GM18507 (cell line): ENCODE measurements around the gene PGM5.

Experiments
- DNase-seq: peaks from one replicate; pipeline ENCODE4 v3.0.0; 2011; ENCODE audit warnings: low read depth; ENCODE audit not compliant: insufficient read length; ENCODE audit errors: extremely low spot score
- FAIRE-seq: peaks from 2 replicates; lab custom pipeline; 2011; peaks lifted over from hg19 to GRCh38; lab: Jason Lieb, UNC

Gene PGM5

DNA sequence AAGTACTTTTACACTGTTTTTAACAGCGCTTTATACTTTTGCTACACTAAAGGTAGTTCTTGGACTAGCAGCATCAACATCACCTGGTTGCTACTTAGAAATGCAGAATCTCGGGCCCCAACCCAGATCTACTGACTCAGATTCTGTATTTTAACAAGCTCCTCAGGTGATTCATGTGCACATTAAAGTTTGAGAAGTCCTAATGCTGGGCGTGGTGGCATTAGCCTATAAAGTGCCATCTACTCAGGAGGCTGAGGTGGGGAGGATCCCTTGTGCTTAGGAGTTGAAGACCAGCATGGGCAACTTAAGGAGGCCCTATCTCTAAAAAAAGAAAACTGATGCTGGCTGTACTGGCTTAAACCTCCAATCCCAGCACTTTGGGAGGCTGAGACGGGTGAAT, 157.6 kb downstream of the PGM5 start:
- DNase-seq (no peak), FAIRE-seq (no peak)

DNA sequence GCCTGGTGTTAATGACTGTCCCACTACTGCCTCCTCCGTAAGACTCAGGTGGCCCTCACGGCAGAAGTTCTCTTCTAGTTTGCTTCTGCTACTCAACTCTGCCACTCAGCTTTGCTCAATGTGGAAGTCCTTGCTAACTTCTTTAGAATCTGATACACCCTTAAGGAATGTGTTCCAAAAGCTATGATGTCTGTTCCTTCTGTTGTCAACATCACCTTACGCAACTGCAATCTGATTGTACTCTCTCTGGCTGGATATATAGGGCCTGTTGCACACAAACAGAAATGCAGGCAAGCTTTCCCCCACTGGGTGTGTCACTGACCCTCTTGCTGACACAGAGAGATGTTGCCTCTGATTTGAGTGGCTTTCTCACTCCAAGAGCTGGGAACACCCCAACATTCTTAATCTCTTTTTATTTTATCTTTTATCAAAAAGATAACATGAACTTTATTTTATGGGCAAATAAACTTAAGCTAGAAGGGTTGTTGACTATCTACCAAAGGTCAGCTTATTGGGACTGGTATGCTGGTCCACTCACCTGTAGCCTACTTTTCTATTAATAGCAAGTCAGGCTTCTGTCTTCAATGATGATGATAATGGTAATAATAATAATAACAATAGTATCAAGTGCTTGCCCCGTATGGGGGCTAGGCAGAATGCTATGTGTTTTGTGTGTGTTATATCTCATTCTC, 159.1 kb downstream of the PGM5 start:
- DNase-seq, result no peak
- no peak for FAIRE-seq

DNA sequence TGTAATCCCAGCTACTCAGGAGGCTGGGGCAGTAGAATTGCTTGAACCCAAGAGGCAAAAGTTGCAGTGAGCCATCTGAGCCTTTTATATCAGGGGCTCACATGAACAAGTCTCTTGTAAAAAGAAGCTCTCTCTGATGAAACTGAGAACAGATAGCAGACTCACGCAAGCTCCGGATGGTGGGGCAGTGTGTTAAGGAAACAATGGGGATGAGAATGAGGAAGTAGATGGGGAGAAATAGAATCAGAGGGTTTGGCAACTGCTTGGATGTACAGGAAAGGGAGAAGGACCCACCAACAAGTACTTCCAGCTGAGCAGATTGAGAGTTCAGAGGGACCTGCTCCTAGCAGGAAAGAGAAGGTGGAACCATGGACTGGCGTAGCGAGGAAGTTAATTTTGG, 165.7 kb downstream of the PGM5 start:
- no peak for FAIRE-seq
- no peak for DNase-seq

DNA sequence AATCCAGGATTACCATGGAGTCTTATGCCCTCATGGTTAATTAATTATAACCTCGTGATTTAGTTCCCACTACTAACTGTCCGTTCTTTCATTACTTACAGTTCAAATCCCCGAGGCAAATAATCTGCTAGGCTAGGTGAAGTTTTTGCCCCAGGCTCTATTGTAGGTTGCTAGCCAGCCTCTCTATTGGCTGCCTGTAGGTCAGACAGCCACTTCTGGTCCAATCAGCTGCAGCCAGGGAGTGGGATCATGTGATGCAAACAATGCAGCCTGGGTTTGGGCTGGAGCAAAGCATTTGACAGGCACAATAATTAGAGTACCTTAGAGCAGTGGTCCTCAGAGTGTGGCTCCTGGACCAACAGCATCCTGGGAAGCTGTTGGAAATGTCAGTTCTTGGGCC, 166.5 kb downstream of the PGM5 start:
- no peak for DNase-seq
- FAIRE-seq, result no peak

DNA sequence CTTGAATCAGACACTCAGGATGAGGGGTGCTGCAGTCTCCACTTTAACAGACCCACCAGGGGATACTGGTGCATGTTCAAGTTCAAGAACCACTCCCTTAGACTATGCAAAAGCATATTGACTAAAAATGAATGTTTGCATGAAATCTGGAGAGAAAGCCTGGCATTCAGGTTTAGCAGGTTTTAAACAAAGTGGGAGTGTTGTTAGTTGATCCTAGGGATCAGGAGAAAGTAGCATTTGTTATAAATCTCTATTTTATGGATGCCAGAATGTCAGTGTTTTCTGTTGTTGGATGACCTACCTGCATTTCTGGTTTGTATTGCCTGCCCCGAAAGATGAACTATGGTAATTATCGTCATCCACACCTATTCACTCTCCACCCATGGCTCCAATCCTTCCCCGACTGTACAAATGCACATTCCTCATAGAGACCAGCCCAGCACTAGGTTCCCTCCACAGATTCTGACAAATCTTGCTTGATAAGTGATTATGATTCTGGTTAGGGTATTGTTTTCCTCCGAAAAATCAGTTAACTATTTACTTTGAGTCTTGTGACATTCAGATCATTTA, 167.0 kb downstream of the PGM5 start:
- FAIRE-seq (no peak), DNase-seq (no peak)

DNA sequence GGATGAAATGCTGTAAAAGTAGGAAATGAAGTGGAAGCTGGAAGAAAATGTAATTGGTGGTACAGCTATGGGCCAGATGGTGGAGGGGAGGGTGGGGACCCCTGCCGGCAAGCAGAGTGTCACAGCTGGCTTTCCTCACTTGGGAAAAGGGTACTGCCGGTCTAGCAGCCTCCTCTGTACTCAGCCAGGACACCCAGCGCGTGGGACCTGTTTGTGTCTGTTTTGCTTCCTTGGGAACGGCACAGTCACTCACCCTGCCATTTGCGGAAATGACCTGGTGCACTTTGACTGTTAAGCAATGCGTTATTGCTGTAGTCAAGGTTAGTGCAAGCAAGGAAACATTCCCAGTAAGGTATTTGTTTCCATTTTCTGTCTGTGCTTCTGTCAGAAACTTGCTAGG, 174.2 kb downstream of the PGM5 start:
- FAIRE-seq, result no peak
- DNase-seq, result no peak

DNA sequence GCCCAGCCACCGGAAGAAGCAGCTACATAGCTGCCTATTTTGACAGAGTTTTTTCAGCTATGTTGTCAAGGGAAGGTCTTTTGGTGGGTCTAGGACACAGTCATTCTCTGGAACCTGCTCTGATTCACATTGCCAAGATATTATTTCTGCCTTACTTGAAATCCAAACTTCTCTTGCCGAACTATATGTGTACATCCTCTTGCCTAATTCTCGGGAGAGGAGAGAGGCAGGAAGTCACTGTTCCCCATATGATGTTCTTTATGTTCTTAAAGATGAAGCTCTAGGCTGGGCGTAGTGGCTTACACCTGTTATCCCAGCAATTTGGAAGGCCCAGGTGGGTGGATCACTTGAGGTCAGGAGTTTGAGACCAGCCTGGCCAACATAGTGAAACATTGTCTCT, 175.7 kb downstream of the PGM5 start:
- DNase-seq (no peak), FAIRE-seq (no peak)

DNA sequence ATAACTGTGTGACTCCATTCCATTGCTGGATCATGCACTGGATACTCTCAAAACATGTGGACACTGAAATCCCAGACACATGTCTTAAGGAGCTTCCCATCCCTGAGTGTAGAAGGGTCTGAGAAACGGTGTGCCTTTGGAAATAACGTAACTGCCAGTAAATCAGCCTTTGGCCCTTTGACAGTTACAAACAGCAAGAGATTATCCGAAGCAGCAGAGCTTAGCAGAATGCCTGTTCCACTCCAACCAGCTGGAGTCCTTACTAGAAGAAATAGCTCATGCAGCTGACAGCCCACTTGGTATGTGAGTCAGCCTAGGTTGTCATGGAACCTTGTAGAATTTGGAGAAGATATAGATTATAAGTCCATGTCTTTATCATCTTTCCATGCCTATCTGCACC, 177.3 kb downstream of the PGM5 start:
- DNase-seq, result no peak
- FAIRE-seq, result no peak

DNA sequence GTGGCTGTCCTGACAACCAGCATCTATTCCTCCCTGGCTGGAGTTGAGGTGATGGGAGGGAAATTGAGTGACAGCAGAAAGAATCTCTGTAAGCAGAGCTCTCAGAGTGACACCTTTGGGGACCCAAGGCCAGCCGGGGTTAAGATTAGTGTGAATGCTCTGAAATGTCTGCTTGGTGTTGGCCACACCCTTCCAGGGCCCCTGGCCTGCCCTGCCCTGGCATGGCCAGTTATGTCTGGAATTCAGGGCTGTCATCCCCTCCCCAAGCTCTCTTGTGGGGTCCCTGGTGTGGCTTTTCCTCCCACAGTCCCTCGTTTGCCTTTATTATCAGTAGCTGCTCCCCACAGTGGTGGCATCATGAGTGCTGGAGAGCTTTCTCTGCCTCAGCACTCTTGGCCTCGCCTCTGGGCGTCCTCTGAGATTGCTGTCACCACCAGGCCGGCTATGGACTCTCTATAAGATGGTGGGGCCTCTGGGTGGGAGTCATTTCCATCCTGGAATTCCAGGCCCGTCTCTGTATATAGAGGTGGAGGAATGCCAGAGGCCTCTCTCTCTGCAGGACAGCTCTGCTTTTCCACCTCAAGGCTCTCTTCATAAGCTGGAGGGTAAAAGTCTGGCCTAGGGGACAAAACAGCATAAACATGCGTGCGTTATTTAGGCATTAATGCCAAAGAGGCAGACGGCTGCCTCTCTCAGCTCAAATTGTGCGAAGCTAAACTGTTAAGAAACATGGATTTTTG, 180.6 kb downstream of the PGM5 start:
- DNase-seq (no peak), FAIRE-seq (no peak)

DNA sequence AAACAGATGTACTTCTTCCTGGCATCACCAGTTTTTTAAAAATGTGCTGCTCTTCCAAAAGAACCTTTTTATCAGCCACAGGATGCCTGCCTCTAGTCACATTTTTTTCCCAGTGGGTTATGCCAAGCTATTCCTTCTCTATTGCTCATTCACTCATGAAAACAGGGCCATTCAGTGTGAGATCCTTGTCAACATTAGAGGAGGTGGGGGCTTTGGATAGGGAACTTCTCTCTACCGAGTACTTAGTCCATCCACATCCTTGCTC, 181.1 kb downstream of the PGM5 start:
- no peak for FAIRE-seq
- DNase-seq, result no peak

DNA sequence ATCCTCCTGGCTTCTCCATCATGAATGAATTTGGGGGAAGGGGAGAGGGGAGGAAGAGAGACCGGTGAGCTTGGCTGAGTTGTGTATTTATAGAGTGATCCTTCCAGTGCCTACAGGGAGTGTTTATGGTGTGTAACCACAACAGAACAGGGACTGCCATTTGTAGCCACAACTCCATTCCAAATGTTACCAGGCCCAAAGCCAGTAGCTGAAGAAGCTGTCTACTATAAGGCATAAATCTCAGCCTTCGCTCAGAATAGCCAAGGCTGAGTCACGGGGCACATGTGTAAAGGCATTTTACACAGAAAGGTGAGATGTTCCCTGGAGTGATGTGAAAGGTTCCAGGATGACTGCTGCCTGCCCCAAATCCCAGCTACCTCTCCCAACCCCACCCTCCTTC, 181.8 kb downstream of the PGM5 start:
- no peak for DNase-seq
- FAIRE-seq, result no peak

DNA sequence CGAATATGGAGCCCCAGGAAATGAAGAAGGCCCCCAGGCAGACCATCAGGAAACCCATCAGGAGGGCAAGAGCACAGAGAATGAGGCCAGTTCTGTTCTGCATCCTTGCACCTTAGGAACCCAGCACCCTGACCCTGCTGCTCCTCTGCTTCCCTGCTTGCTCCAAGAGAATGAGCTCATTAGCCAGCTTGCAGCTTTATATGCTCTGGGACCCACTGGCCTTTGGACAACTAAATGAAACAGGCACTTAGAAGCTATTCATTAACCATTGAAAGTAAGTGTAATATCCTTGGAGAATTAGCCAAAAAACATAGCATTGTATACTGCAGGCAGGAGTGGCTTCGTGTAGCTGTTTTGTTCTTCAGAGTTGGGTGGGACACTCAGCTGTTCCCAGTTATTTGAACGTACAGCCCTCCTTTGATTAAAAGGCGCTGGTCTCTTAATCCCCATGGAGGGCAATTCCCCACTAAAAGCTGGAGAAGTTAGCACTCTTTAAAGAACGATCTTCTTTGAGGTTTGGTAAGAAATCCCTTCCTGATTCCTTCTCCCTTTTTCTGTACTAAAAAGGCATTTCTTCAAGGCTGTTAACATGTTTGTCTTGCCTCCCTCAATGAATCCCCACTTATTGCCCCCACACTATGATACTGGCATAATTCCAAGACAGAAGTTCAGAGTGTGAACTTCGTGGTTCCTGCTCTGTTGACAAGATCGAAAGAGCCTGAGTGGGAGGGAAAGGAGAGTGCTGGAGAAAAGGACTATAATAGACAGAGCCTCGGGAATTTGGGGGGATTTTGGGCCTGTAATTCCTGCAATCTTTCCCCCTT, 184.5 kb downstream of the PGM5 start, which contains the start of gene TMEM252:
Gene TMEM252 (minus strand): TSS at position 172 of the 824 bp plus-strand sequence. CDS start 69 bp downstream, at position 103.
- no peak for FAIRE-seq
- no peak for DNase-seq

DNA sequence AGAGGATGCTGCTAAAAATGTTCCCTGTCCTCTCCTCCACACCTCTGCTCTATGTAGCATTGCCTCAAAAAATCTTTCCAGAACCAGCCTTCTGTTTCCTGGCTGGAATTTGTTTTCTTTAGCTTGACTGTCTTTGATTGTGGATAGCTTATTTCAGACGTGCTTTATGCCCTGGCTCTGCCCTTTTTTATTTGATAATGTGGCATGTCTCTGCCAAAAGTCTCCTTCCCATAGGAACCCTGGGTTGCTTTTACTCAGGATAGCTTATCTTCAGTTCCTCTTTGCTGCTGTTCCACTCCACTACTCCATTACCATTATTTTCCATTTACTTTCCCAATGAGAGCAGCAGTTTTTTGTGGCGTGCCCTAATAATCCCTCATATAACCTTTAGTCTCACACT, 185.2 kb downstream of the PGM5 start:
- FAIRE-seq, result no peak

DNA sequence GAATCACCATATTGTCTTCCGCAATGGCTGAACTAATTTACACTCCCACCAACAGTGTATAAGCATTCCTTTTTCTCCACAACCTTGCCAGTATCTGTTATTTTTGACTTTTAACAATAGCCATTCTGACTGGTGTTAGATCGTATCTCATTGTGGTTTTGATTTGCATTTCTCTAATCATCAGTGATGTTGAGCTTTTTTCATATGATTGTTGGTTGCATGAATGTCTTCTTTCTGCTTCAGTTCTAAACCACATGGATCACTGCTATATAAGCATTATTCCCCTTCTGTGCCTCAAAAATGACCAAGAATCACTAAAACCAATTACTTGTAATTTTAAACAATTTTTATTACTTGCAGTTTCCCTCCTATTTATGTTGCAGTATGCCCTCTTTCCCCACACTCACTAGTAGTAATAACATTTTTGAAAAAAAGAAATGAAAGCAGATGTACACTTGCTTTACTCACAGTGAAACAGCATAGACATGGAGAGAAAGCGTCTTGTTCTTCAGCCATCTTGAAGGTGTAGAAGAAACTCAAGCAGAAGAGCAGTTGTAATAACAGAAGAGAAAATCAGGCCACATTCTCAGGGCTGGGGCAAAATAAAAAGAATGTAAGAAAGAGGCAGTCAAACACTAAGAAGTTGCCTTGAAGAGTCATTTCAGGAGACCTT, 188.8 kb downstream of the PGM5 start:
- no peak for DNase-seq
- peak; percentile 85 for FAIRE-seq

More for the DNA sequence above, 185.2 kb downstream of the PGM5 start:
- no peak for DNase-seq

DNA sequence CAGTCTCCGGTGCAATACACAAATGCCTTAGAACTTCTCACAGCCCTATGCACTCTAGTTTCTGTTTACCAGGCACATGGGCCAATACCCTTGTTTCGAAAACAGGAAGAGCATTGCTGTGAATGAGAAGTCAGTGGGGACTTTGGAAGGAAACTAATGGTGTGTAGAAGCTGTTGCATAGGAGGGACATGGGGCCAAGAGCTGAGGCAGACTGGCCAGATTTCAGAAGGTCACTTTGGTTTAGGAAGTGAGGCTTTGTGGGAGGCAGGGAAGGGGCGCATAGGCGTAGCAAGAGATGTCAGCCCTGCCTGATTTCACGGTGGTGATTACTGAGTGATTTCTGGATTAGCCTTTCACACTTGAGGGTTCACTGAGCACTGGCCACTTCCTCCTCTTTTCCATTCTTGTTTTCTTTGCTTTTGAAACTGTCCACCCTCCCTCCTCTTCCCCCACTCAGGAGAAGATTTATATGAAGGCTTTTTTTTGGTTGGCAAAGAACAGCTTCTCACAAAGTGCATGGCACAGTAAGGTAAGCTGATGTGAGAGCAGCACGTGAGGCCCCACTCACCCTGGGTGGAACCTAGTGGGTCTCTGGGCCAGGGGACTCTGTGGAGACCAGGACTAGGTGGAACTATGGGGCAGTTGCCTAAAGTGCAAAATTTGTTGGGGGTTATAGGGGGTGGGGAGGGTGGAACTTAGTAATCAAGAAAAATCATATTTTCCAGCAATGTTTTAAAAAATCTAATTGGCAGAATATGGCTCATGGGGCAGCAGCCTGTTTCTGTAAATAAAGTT, 190.4 kb downstream of the PGM5 start:
- peak; percentile 98 for FAIRE-seq
- peak; percentile 45 for DNase-seq

DNA sequence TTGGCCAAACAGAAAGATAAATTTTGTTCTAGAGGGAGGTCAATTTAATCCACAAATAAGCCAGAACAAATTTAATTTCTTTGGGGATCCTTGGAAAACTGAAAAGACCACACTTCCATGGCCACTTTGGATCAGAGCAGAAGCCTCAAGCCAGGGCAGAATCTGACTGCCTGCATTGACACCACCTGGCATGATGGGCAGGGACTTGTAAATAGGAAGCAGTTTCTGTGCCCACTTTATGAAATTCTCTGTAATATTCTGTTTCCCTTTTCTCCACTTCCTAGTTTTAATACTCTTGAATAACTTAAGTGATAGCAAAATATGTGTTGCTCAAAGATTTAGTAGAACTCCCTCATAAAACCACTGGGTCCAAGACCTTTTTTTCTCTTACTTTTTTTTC, 191.0 kb downstream of the PGM5 start:
- FAIRE-seq (peak; percentile 47), DNase-seq (no peak)

DNA sequence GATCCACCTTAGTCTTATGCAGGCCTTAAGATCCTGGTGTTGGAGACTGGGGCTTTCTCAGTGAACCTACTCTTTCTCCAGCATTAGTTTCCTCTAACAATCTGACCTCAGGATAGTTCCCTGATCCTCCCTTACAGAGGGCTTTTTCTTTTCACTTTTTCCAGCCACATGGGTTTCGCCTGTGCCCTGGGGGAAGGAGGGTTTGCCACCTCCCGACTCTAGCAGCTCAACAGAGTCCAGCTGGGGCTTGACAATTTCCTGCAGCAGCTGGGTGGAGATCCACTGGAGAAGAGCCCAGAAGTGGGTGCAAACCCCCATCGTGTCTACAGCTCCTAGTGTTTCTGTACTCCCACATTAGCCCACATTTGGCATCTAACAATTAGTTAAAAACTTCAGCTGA, 191.8 kb downstream of the PGM5 start:
- DNase-seq (no peak), FAIRE-seq (no peak)

DNA sequence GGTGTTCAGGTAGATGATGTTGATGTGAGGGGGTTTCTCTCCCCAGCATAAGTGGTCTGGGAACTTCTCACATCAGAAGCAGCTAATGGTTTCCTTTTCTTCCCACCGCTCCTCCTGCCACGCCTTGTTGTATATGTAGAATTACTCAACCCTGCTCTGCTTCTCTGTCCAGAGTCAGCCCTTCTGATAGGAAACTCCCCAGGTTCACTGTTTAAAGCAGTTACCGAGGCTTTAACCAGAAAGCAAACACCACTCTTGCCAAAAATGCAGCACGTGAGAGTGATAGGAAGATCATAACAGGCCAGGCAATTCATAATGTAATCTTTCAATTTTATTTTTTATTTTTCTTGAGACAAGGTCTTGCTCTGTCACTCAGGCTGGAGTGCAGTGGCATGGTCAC, 194.8 kb downstream of the PGM5 start:
- no peak for DNase-seq
- FAIRE-seq, result no peak
